Measurements from ENCODE around the gene BCL6B. TPM values are rescaled to one million over a fixed set of nuclear protein-coding genes. Genes with fewer than 3 reads are reported as not detected.

BCL6B gene
- total RNA-seq, 1 donor from 2014 or later, result 0.42 TPM

DNA sequence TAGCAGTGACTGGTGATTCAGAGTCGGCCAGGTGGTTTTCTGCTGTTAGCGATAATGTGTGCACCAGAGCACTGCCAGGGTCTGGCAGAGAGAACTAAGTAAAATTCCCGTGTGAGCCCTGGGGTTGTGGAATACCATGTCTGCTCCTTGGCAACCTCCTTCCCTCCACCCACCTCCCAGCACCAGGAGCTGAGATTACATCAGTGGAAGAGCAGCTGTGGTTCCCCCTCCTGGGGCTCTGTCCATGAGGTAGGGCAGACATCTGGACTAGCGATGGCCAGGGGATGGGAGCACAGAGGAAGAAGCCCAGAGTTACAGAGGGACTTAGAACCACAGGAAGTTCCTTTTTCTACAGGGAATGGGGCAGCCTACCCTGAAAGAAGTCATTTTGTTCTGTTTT, 41.4 kb downstream of the BCL6B start:
- H3K36me3 Mint-ChIP-seq (ENCODE audit: low read depth), result peaks cover 3% of the 10 kb centered on the region
- no peak for DNase-seq (ENCODE audit: low read depth, low spot score)
- H3K27me3 Mint-ChIP-seq (ENCODE audit: low read depth), result no peaks in the 10 kb centered on the region
- H3K27ac Mint-ChIP-seq (ENCODE audit: unreplicated experiment), result peak overlapping the region; percentile 43
- peaks cover 17% of the 10 kb centered on the region for H3K4me1 Mint-ChIP-seq
- TF ChIP-seq, protein P1, sequence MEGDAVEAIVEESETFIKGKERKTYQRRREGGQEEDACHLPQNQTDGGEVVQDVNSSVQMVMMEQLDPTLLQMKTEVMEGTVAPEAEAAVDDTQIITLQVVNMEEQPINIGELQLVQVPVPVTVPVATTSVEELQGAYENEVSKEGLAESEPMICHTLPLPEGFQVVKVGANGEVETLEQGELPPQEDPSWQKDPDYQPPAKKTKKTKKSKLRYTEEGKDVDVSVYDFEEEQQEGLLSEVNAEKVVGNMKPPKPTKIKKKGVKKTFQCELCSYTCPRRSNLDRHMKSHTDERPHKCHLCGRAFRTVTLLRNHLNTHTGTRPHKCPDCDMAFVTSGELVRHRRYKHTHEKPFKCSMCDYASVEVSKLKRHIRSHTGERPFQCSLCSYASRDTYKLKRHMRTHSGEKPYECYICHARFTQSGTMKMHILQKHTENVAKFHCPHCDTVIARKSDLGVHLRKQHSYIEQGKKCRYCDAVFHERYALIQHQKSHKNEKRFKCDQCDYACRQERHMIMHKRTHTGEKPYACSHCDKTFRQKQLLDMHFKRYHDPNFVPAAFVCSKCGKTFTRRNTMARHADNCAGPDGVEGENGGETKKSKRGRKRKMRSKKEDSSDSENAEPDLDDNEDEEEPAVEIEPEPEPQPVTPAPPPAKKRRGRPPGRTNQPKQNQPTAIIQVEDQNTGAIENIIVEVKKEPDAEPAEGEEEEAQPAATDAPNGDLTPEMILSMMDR (conservative IDR thresholded peaks at IDR 0.05), result no peak
- no peak overlapping the region for H3K4me3 Mint-ChIP-seq
- H3K9me3 Mint-ChIP-seq, result peaks cover 7% of the 10 kb centered on the region

DNA sequence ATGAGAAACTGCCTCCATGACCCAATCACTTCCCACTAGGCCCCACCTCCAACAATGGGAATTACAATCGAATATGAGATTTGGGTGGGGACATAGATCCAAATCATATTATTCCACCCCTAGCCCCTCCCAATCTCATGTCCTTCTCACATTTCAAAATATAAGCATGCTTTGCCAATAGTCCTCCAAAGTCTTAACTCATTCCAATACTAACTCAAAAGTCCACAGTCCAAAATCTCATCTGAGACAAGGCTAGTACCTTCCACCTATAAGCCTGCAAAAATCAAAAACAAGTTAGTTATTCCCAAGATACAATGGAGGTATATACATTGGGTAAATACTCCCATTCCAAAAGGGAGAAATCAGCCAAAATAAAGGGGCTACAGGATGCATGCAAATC, 44.3 kb downstream of the BCL6B start:
- Mint-ChIP-seq H3K36me3 (ENCODE audit: low read depth) (peaks cover 3% of the 10 kb centered on the region), H3K4me1 (peaks cover 17% of the 10 kb centered on the region), H3K9me3 (peaks cover 7% of the 10 kb centered on the region), H3K27me3 (ENCODE audit: low read depth) (peaks cover 5% of the 10 kb centered on the region), H3K27ac (ENCODE audit: unreplicated experiment) (no peak overlapping the region), H3K4me3 (no peak overlapping the region)
- DNase-seq (ENCODE audit: low read depth, low spot score), result no peak
- TF ChIP-seq, protein P1 (conservative IDR thresholded peaks at IDR 0.05), result no peak

DNA sequence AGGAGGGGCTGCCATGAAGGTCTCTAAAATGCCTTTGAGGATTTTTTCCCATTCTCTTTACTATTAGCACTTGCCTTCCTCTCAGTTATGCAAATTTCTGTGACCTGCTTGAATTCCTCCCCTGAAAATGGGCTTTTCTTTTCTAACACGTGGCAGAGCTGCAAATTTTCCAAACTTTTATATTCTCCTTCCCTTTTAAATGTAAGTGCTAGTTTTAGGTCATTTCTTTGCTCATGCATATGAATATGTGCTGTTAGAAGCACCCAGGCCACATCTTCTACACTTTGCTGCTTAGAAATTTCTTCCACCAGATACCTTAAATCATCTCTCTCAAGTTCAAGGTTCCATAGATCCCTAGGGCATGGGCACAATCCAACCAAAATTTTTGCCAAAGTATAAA, 45.4 kb downstream of the BCL6B start:
- DNase-seq (ENCODE audit: low read depth, low spot score), result no peak
- peaks cover 3% of the 10 kb centered on the region for H3K36me3 Mint-ChIP-seq (ENCODE audit: low read depth)
- peaks cover 10% of the 10 kb centered on the region for H3K27me3 Mint-ChIP-seq (ENCODE audit: low read depth)
- TF ChIP-seq, protein P1 (conservative IDR thresholded peaks at IDR 0.05), result no peak
- H3K4me1 Mint-ChIP-seq, result peaks cover 10% of the 10 kb centered on the region
- no peak overlapping the region for H3K27ac Mint-ChIP-seq (ENCODE audit: unreplicated experiment)
- no peak overlapping the region for H3K4me3 Mint-ChIP-seq
- peaks cover 7% of the 10 kb centered on the region for H3K9me3 Mint-ChIP-seq

DNA sequence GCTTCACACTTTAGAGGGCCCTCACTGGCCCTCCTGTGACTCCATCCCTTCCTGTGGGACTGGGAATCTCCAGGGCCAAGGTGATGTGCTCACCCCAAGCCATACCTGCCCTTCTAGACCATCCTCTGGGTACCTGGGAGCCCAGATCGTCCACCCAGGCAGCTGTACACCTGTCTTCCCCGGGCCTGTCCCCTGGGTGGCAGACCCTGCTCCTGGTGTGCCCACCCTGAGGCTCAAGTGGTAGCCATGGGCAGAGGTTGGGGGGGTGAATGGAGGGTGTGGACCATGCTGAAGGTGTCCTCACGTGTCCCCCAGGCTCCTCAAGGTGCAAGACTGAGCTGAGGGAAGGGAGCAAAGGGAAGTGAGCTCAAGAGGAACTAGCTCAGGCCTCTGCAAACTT, 47.9 kb downstream of the BCL6B start:
- Mint-ChIP-seq H3K27ac (ENCODE audit: unreplicated experiment) (no peak overlapping the region), H3K9me3 (peaks cover 9% of the 10 kb centered on the region), H3K4me3 (no peak overlapping the region), H3K4me1 (no peaks in the 10 kb centered on the region), H3K36me3 (ENCODE audit: low read depth) (peaks cover 3% of the 10 kb centered on the region), H3K27me3 (ENCODE audit: low read depth) (peaks cover 10% of the 10 kb centered on the region)
- TF ChIP-seq, protein P1 (conservative IDR thresholded peaks at IDR 0.05), result no peak
- DNase-seq (ENCODE audit: low read depth, low spot score), result no peak

DNA sequence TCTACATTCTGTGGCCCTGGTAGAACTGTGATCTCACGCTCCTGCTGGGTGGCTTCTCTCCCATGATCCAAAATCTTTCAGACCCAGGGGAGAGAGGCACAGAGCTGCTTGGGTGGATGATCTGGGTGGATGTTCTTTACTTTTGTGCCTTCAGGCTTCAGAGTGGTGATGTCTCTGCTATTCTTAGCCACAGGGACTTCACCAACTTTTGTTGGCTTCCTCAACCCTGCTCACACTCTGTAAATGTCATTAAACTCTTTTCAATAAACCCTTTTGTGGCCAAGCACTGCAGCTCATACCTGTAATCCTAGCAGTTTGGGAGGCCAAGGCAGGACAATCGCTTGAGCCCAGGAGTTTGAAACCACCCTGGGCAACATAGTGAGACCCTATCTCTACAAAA, 49.6 kb downstream of the BCL6B start:
- Mint-ChIP-seq H3K4me3 (no peak overlapping the region), H3K36me3 (ENCODE audit: low read depth) (peaks cover 3% of the 10 kb centered on the region), H3K9me3 (peaks cover 7% of the 10 kb centered on the region), H3K27ac (ENCODE audit: unreplicated experiment) (no peak overlapping the region), H3K27me3 (ENCODE audit: low read depth) (peaks cover 10% of the 10 kb centered on the region), H3K4me1 (no peaks in the 10 kb centered on the region)
- DNase-seq (ENCODE audit: low read depth, low spot score), result no peak
- TF ChIP-seq, protein P1 (conservative IDR thresholded peaks at IDR 0.05), result no peak

DNA sequence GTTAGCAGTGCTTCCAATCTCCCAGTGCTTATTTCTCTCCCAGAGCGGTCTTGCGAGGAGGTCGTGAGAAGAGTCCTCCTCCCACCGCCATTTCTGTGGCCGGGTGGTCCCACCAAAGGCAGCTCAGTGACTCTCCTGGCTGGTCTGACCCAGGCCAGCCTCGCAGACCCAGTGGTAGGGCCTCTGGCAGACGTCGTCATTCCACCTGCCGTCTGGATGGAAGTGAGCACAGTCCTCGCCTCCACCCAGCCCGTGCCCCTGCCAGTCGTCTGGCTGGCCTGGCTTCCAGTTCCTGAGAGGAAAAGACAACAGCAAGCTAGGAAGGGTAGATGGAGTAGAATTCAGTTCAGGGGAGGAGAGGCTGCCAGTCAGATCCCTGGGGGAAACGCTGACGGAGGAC, 52.1 kb downstream of the BCL6B start:
- peaks cover 10% of the 10 kb centered on the region for H3K27me3 Mint-ChIP-seq (ENCODE audit: low read depth)
- H3K9me3 Mint-ChIP-seq, result peaks cover 5% of the 10 kb centered on the region
- H3K36me3 Mint-ChIP-seq (ENCODE audit: low read depth), result no peaks in the 10 kb centered on the region
- TF ChIP-seq, protein P1 (conservative IDR thresholded peaks at IDR 0.05), result no peak
- peak overlapping the region; percentile 45 for H3K27ac Mint-ChIP-seq (ENCODE audit: unreplicated experiment)
- H3K4me1 Mint-ChIP-seq, result no peaks in the 10 kb centered on the region
- H3K4me3 Mint-ChIP-seq, result no peak overlapping the region
- no peak for DNase-seq (ENCODE audit: low read depth, low spot score)
